CMK (cell line): ENCODE measurements around the gene UBE3B.

Experiments
- DNase-seq: peaks from one replicate; pipeline ENCODE4 v3.0.0-alpha.2; 2010; ENCODE audit warnings: low read depth

The UBE3B gene

DNA sequence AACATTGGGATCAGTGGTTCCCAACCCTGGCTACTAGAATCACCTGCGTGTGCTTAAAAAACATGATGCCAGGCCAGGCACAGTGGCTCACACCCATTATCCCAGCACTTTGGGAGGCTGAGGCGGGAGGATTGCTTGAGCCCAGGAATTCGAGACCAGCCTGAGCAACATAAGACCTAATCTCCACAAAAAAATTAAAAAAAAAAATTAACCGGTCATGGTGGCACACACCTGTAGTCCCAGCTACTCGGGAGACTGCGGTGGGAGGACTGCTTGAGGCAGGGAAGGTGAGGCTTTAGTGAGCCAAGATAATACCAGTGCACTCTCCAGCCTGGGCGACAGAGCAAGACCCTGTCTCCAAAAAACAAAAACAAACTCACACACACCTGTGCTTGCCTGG is 2.3 kb upstream of the UBE3B start:
- no peak for DNase-seq

DNA sequence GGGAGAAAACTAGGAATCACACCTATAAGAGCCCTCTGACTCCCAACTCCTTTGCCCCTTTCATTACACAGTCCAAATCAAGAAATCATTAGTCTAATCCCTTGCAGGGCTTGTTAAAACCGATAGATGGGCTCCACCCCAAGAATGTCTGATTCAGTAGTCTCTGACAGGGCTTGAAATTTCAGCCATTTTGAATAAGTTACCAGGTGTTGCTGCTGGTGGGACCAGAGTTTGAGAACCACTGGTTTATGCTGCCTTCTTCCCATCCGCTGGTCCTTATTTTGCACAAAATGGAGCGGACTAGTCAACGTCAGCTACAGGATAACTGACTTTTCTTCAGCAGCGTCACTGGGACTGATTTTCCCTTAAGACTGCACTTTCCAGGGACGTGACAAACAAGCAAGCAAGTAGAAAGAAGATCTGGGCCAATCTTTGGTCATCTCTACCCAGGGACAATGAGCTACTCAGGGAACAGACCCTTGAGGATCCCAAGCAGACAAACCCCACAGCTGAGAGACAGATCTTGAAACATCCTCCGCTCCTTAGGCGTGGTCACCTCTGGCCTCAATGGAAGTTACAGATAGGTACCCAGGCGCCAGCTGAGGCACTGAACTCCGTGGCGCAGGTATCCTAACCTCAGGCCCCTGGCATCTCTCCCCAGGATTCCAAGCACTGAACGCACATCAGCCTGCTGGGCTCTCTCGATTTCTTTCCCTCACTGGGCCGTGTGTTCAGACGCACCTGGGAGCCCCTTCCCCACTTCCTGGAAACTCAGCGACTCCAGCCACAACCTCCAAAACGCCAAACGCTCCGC is 1.2 kb upstream of the UBE3B start:
- no peak for DNase-seq

DNA sequence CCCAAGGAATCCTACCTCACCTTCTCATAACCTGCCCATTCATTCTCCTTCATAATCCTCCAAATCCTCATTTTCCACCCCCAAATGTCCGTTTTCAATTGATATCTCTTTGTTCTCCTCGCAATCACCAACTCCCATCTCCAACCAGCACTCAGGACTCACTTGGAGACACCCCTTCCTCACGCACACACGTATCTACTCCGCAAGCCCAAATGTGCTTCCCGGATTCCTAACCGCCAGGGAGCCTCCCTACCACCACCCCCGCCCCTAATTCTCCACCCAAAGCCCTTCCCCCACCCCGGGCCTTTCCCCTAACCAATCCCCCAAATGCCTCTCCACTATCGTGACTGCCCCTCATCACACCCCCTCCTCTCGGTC is 638 bp upstream of the UBE3B start:
- no peak for DNase-seq

DNA sequence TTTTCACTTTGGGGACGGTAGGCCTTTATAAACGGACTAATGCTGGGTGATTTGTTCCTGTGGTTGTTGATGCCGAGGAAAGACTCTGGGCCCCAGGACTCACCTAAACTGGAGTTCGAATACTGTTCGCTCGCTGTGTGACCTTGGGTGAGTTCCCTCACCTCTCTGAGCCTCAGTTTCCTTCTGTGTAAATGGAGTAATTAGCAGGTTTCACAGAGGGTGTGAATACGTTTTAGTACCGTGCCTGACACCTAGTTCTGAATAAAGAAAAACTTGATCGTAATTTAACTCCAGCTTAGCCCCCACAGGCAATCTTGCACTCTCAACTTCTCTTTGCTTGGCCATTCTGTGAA is 505 bp downstream of the UBE3B start:
- DNase-seq, result no peak

DNA sequence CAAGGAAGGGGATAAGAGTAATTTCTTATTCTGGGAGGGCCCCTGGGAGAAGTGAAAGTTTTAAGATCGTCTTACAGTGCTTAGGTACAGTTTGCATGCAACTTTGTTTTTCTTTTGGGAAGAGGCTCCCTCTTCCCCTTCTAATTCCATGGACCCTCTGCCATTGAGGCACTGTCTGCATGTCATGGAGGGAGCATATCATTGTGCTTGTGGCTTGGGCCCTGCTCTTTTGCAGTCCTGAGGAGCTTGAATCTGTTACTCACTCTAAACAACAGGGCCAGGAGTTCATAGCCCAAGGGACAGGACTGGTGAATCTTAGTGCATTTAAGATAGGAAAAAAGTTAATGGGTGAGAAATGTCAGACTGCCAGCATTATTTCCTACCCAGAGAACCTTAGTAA is 2.3 kb downstream of the UBE3B start:
- no peak for DNase-seq

DNA sequence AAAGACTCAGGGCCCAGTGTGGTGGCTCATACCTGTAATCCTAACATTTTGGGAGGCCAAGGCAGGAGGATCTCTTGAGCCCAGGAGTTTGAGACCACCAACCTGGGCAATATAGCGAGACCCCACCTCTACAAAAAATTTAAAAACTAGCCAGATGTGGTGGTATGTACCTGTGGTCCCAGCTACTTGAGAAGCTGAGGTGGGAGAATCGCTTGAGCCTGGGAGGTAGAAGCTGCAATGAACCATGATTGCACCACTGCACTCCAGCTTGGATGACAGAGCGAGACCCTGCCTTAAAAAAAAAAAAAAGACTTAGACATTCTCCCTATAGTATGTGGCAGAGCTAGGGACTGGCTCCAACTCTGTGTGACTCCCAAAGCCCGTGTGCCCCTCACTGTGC is 2.9 kb downstream of the UBE3B start:
- DNase-seq, result no peak

DNA sequence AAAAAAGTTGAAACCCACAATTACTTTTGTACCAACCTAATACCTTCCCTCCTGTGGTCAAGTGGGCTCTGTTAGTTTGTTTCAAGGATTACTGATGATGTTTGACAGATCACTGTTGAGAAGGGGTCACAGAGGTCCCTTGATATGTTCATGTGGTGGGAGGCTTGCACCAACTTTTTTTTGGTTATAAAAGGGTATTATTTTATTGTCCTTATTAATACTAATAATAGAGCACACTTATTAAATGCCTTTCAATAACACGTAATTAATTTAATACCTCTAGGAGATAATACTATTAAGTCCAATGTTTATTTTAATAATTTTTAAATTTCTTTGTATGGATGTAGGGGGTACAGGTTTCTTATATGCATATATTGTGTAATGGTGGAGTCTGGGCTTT is 4.4 kb downstream of the UBE3B start:
- no peak for DNase-seq

DNA sequence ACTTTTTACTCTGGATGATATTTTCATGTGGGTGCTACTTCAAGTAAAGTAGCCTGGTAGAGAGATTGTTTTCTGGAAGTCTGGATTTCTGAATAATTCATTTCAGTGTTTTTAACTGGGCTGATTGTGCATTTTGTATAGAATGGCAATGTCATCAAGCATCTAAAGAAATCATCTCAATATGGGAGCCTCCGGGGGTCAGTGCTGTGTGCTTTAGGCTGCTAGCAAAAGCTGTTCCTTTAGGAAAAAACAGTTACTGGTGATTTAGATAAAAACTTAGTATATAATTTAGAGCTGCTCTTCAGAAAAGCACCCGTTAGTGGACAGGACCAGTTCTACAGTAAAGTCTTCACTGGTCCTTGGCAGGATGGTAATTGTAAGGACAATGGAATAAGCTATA is 5.1 kb downstream of the UBE3B start:
- DNase-seq, result no peak

DNA sequence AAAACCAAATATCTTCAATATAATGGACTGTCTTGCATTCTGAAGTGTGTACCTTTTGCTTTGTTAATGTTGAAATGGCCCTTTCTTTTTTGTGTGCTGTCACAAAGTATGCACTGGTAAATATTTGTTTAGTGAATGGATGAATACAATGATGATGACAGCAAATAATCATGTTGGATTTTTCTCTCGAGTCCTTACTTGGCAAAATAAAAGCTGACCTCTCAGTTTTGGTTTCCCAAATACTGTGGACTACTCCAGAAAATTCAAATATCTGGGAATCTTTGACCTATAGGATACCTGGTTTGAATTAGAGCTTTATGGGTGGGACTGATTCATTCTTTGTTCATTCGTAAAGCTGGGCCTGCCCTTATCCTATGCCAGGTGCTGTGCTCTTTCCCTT is 5.5 kb downstream of the UBE3B start:
- no peak for DNase-seq

DNA sequence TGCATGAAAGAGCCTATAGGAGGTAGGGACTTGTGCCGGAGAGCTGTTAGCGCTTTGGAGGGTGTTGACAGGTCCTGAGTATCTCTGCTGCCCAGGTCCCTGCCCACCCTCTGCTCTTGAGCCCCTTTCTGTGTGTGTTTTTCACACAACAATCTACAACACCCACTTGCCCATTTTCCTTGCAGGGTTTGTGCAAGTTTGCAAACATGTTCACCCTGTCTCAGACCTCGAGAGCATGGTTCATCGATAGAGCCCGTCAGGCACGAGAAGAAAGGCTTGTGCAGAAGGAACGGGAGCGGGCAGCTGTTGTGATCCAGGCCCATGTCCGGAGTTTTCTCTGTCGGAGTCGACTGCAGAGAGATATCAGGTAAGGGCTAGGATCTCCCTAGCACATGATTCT is 5.9 kb downstream of the UBE3B start:
- DNase-seq, result no peak

DNA sequence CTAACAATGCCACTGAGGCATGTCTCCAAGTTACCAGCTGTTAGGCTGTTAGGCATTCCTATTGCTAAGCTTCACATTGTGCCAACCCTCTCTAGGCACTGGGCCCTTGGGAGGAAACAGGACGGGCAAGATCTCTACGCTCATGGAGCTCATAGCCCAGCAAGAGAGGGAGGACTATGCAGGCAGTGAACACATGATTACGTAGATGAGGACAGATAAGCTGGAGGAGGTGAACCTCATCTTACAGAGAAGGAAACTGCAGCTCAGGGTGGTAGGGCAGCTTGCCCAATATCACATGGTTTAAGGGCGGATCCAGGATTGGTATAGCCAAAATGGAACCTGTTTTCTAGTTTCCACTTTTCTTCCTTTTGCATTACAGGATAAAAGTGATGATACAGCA is 7.8 kb downstream of the UBE3B start:
- no peak for DNase-seq

DNA sequence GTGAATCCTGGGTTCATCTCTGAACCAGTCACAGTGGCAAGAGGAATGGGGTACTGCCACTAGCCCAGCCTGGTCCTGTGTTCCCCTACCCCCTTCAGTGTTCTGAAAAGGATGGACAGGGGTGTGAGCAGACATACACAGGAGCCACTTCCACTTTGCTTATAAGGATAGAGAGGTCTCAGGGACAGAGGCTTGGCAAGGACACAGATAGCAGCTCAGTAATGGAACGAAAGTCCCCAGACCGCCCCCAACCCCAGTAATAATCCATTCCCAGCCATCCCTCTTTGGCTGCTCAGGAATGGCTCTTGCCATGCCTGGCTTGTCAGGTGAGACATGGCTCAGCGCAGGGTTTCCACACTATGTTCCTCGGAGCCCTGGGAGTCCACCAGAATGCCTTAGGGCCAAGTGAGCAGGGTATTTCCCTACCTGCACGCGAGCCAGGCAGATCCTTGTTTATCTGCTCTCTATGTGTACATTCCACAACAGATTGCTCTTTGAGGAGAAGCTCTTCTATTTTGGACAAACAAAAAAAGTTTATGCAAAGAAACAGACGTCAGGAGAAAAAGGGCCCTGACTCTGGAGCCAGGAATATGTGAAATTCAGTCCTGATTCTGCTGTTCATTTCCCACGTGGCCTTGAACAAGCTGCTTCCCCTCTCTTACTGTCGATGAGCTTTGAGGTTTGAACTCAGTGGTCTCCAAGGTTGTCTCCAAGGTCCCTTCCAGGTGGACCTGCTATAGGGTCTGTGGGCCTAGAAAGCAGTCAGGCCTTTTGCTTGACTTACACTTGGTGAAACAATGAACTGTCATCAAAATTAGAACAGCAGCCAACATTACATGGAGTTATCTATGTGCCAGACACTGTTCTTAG is 10.0 kb downstream of the UBE3B start:
- DNase-seq, result no peak

DNA sequence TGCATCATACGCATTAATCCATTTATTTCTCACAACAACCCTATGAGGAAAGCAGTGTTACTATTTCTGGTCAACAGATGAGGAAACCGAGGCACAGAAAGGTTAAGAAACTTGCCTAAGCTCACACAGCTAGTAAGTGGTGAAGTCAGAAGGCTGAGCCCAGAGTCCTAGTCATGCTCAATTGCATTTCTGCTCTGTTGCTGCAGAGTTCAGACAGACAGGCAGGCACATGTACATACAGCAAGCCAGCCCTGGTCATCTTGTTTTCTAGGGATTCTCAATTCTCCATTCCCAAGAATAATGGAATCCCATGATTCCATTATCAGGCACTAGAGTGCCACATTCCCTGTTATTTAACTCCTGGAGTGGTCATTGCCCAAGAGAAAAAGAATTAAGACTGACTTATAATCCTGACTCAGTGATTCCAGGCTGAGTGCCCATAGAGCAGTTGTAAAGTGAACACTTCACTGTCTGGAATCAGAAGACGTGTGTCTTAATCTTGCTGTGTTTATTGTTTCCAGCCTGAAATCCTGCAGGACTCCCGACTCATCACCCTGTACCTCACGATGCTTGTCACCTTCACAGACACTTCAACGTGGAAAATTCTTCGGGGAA is 10.7 kb downstream of the UBE3B start:
- DNase-seq, result no peak

DNA sequence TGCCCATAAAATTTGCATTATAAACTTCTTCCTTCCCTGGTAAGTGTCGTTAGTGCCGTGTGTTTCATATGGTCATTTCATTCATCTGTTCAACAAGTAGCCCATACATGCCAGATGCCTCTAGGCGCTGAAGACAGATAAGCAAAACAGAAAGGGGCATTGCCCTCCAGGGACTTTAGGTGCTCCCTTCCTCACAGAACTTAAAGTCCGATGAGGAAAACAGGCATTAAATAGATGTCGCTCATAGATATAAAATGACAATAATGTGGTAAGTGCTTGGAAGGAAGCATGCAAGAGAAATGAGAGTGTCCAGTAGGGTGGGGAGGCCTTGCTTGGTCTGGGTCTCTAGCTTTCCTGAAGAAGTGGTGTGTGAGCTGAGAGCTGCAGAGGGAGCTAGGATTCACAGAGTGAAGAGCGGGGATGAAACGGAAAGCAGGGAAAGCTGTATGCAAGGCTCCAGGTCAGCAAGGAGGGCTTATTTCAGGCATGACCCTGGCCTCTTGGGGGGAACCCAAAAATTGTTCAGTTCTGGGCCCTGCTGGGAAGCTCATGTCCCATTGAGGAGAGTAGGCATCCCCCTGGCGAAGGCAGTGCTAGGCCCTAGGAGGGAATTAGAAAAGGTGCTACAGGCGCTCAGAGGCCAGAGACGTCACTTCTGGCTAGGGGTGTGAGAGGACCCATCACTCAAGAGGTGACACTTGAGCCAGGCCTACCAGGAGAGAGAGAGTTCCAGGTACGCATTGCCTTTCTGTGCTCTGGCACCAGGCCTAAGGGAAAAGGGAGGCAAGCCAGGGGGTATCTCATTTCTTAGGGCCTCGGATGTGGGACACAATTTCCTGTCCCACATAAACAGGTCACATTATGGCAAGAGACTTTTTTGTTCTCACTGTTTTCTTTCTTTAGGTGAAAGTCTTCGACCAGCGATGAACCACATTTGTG is 11.9 kb downstream of the UBE3B start:
- no peak for DNase-seq

DNA sequence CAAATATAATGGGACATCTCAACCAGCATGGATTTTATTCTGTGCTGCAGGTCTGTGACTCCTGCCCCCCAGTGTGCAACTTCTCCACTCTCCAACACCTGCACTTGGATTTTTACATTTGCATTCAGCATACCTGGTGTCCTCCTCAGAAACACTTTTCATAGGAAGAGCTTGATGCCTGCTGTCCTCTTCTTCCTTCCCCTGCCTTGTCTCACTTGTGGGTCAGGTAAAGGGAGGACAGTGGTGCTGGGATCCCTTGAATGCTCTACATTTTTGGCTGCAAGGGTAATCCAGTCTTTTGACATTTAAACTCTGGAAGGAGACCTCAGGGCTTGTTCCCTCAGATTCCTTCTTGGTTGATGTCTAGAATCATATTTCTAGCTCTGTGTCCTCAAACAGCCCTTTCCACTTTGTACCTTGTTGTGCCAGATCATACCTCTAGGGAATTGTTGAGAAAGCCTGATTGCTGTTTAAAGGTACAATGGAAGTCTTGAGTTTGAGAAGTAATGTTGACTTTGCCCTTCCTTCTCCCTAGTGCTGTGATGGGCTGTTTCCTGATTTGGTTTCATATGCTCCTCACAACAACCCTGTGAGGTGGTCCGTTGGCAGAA is 12.6 kb downstream of the UBE3B start:
- DNase-seq, result no peak

DNA sequence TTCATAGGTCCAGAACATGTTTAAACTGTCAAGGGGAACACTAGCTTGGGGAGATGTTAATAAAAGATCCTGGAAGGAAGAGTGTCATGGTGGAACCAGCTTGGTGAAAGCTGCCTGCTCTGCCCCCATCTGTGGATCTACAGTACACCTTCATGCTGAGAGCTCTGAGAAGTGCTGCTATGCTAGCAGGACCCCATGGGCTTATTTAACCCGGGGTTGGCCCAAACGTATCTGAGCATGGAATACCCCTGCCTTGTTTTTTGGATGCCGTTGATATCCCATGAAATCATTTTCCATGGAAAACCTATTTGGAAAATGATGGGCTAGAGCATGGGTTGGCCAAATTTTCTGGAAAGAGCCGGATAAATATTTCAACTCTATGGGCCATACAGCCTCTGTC is 14.2 kb downstream of the UBE3B start:
- DNase-seq, result no peak

DNA sequence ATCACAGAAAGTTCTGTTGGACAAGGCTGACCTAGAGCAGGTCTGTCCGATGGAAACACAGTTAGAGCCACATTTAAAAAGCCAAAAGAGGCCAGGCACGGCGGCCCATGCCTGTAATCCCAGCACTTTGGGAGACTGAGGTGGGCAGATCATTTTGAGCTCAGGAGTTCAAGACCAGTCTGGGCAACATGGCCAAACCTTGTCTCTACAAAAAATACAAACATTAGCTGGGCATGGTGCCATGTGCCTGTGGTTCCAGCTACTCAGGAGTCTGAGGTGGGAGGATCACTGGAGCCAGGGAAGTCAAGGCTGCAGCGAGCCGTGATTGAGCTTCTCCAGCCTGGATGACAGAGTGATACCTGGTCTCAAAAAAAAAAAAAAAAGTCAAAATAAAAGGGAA is 14.9 kb downstream of the UBE3B start:
- no peak for DNase-seq

DNA sequence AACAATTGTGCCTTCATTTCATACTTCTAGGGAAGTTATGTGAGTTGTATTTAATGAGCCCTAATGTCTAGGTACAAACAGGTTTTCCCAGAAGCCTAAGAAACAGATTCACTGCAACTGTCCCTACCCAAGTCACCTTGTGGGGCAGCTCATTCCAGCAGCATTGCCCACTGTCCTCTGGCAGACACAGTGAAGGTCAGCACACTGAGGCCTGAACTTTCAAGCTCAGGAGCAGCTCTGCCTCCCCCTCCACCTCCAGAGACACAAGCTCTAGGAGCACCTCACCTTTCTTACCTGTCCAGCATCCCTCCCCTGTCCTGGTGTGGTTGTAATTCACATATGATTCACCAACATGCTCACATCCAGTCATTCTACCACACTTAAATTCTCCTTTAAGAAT is 15.7 kb downstream of the UBE3B start:
- no peak for DNase-seq

DNA sequence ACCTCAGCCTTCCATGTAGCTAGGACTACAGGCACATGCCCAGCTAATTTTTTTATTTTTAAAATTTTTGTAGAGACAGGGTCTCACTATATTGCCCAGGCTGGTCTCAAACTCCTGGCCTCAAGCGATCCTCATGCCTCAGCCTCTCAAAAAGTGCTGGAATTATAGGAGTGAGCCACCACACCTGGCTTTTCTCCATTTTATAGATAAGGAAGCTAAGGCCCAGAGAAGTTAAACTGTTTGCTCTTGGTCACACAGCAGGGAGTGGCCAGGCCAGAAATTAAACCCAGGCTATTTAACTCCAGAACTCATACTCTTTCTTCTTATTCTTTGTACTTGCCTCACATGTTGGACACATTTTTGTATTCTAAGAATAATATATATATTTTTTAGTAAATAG is 16.5 kb downstream of the UBE3B start:
- no peak for DNase-seq

DNA sequence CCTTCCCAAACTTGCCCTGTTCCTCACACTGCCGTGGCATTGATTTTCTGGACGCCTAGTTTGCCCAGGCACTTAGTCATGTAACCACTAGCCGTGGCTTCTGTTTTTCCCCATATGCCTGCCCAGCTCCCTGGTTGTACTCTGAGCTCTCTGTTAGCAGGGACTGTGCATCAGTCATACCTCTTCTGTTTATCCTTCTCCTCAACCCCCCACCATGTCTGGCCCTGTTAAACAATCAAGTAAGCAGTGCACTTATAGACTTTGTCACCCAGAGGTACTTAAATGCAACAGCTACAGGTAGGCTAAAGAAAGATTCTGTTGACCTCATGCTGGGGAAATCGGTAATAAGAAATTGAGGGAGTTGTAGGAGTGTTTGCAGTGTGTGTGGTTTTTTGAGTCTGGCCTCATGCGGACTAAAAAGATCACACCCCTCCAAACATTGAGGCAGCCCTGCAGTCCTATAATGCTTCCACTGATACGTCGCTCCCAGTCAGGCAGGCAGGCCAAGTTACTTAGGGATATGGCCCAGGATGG is 17.0 kb downstream of the UBE3B start:
- no peak for DNase-seq

DNA sequence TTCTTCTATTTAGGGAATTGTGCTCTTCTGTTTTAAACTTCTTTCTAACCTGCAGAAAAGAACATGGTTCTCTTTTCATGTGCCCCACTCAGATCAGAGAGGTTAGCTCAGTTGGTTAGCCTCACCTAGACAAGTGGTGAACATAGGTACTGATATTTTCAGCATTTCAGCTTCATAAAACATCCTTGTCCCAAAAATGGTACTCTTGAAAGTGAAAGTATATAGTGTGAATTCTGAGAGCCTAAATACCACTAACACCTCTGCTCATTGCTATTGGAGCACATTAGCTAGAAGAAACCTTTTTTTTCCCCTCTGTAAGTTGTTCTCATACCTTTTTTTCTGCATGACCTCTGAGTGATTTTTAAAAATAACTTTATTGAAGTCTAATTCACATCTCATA is 17.6 kb downstream of the UBE3B start:
- DNase-seq, result no peak
